SJCRH30 (cell line): ENCODE measurements around the gene CDS2. TPM values are rescaled to one million over a fixed set of nuclear protein-coding genes. Genes with fewer than 3 reads are reported as not detected.
"Not testable (repeated sequence)": the region's sequence is repeated elsewhere in the genome, so short reads cannot be mapped to it uniquely, and the experiment has no call there.

Source experiments
- DNase-seq, 2 experiments: peaks; one replicate each; pipeline ENCODE4 v3.0.0-alpha.2; 2015 to 2020
- H3K27ac ChIP-seq: fragments of 250-450 bp; sonication (Bioruptor Pico); 2 replicates; pipeline ENCODE4 v1.5.1; 2020; ENCODE audit warnings: mild to moderate bottlenecking, moderate library complexity
- H3K27me3 ChIP-seq: fragments of 250-450 bp; sonication (Bioruptor Pico); 2 replicates; pipeline ENCODE4 v1.5.1; 2020; ENCODE audit warnings: mild to moderate bottlenecking, moderate library complexity
- H3K36me3 ChIP-seq: fragments of 250-450 bp; sonication (Bioruptor Pico); 2 replicates; pipeline ENCODE4 v1.5.1; 2020; ENCODE audit warnings: mild to moderate bottlenecking, moderate library complexity
- H3K4me1 ChIP-seq: fragments of 250-450 bp; sonication (Bioruptor Pico); 2 replicates; pipeline ENCODE4 v1.5.1; 2020; ENCODE audit warnings: mild to moderate bottlenecking, moderate library complexity
- H3K4me3 ChIP-seq: fragments of 250-450 bp; sonication (Bioruptor Pico); 2 replicates; pipeline ENCODE4 v1.5.1; 2020; ENCODE audit warnings: mild to moderate bottlenecking, moderate library complexity
- H3K9me3 ChIP-seq: fragments of 250-450 bp; sonication (Bioruptor Pico); replicated peaks from 2 replicates; pipeline ENCODE4 v1.5.1; 2020; ENCODE audit warnings: mild to moderate bottlenecking, moderate library complexity
- total RNA-seq: library from RNA; depleted of rRNA; stranded (reverse); fragments of >200 nt; shearing (Covaris generic); gene quantifications from 2 replicates; pipeline ENCODE4 v1.2.3, GENCODE V29; 2014; rRNA removed

Gene CDS2
- 29.1 and 30.1 TPM in 2 replicates for total RNA-seq

DNA sequence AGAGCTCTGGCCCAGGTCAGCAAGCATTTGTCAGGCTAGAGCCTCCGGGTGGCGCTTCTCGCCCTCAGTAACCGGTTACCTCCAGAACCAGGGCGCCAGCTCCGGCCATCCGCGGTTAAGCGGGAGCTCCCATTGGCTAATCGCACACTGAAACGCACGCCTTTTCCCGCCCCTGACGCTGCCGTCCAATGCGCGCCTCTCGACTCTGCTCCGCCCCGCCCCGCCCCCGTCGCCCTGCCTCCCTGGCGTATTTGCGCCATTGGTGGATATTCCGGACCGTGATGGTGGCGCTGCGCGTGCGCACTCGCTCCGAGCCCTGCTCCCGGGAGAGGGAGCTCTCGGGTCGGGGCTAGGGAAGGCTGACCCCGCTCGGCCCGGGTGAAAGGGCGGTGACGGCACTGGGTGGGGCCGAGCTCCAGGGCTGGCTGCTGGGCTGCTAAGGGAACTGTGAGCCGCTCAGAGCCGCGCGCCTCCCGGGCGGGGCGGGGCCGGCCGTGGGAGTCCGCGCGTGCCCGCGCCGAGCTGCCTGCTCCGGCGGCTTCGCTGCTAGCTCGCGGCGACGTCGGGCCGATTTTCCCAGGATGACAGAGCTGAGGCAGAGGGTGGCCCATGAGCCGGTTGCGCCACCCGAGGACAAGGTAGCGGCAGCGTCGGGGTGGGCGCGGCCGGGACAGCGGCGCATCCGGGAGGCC is at the start of gene CDS2:
TSS of gene CDS2 (plus strand) at position 497 of the 692 bp plus-strand sequence. CDS start at position 582, 85 bp downstream.
- Histone ChIP-seq H3K9me3 (no peaks in the 10 kb centered on the region), H3K36me3 (no peaks in the 10 kb centered on the region), H3K4me3 (peak within 1 kb of the TSS; percentile 68), H3K27me3 (no peaks in the 10 kb centered on the region), H3K27ac (peak within 1 kb of the TSS; percentile 57), H3K4me1 (0 out of 2 replicates have a peak, but pooled peaks cover 4% of the 10 kb centered on the region)
- peak; percentile 99 for DNase-seq

GRCh38 chr20:5077761-5078387 is 48.9 kb upstream of the CDS2 start:
- Histone ChIP-seq H3K4me3 (no peak overlapping the region), H3K9me3 (no peaks in the 10 kb centered on the region), H3K27ac (no peak overlapping the region), H3K4me1 (no peaks in the 10 kb centered on the region), H3K36me3 (no peaks in the 10 kb centered on the region), H3K27me3 (no peaks in the 10 kb centered on the region)
- no peak for DNase-seq

DNA sequence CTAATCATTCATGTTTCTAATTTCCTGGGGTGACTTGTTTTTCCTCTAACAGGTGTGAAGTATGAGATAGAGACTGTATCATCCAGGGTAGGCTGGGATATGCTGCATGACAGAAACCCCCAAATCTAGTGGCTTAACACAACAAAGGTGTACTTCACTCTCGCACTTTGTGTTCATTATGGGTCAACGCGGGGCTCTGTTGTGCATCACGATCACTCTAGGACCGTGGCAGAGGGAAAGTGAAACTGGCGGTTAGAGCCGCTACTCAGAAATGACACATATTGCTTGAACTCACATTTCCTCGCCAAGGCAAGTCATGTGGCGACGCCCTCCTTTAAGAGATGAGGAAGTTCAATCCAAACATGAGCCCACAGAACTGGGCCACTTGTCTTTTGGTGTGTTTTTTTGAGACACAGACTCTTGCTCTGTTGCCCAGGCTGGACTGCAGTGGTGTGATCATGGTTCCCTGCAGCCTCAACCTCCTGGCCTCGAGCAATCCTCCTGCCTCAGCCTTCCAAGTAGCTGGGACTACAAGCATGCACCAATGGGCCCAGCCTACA is 48.3 kb upstream of the CDS2 start:
- no peak for DNase-seq
- Histone ChIP-seq H3K4me1 (no peaks in the 10 kb centered on the region), H3K27me3 (no peaks in the 10 kb centered on the region)

GRCh38 chr20:5080384-5080877 is 46.4 kb upstream of the CDS2 start:
- no peak overlapping the region for H3K4me3 ChIP-seq
- no peak overlapping the region for H3K27ac ChIP-seq
- H3K9me3 ChIP-seq: no peaks in the 10 kb centered on the region
- H3K27me3 ChIP-seq: no peaks in the 10 kb centered on the region
- no peaks in the 10 kb centered on the region for H3K36me3 ChIP-seq
- H3K4me1 ChIP-seq: no peaks in the 10 kb centered on the region
- DNase-seq: no peak

More for the DNA sequence above, 48.3 kb upstream of the CDS2 start:
- H3K36me3 ChIP-seq: no peaks in the 10 kb centered on the region
- no peak overlapping the region for H3K4me3 ChIP-seq
- no peaks in the 10 kb centered on the region for H3K9me3 ChIP-seq
- H3K27ac ChIP-seq: no peak overlapping the region

DNA sequence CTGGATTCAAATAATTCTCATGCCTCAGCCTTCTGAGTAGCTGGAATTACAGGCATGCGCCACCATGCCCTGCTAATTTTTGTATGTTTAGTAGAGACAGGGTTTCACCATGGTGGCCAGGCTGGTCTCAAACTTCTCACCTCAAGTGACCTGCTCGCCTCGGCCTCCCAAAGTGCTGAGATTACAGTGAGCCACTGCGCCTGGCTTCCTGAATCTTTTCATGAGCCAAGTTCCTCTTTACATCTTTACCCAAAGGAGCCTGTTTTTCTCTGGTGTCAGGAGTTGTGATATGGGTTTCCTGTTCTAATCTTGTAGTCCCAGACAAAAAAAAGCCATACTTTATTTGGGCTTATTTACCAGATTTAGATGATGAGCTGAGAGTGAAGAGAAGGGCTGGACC is 41.4 kb upstream of the CDS2 start:
- Histone ChIP-seq H3K36me3 (no peaks in the 10 kb centered on the region), H3K4me1 (no peaks in the 10 kb centered on the region), H3K4me3 (no peak overlapping the region), H3K27ac (no peak overlapping the region), H3K27me3 (no peaks in the 10 kb centered on the region), H3K9me3 (no peaks in the 10 kb centered on the region)
- no peak for DNase-seq

DNA sequence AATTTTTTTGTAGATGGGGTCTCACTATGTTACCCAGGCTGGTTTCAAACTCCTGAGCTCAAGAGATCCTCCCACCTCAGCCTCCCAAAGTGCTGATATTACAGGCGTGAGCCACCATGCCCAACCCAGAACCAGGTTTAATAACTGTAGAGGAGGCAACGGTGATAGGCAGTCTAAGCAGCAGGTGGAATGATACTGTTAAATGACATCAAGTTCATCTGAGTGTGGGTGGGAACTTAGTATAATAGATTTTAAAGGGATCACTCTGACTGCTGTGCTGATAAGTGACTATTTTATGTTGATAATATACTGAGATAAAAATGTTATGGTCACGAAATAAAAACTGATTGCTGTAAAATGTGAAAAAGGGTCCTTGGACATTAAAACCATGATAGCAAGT is 38.1 kb upstream of the CDS2 start:
- DNase-seq: no peak
- H3K36me3 ChIP-seq: no peaks in the 10 kb centered on the region; the same call in 1 of the 2 replicates
- no peaks in the 10 kb centered on the region for H3K9me3 ChIP-seq
- no peaks in the 10 kb centered on the region for H3K27me3 ChIP-seq
- no peak overlapping the region for H3K4me3 ChIP-seq
- H3K4me1 ChIP-seq: no peaks in the 10 kb centered on the region
- no peak overlapping the region for H3K27ac ChIP-seq

DNA sequence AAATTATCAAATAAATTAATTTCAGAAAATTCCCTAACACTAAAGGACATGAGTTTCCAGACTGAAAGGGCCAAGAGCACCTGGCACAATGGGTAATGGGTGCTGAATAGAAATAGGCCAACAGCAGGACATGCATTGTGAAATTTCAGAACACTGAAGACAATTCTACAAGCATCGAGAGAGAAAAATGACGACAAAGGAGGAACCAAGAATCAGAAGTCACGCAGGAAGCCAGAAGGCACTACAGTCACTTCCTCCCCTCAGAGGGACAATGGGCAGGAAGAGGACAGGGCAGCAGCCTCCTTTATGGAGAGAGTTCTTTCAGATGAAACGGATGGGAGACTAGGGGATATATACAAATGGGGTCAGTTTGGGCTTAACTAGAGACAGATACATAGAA is 36.6 kb upstream of the CDS2 start:
- H3K36me3 ChIP-seq: no peaks in the 10 kb centered on the region; the same call in 1 of the 2 replicates
- no peak overlapping the region for H3K27ac ChIP-seq
- no peak for DNase-seq

DNA sequence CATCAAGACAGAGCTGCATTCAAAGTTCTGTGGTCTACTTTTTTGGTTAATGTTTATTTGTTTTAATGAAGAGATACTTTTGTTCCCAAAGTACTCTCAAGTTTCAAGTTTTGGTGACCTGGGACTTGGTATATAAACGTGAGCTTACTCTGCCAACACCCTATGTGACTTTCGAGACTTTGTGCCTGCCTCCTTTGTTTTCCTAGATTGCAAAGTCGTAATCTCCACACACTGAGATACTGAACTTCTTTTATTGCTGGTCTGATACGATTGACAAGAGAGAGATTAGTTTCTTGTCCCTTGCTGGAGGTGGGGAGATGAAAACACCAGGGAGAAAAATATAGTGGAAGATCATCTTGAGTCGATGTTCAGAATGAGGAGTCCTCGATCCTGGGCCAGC is 34.9 kb upstream of the CDS2 start:
- DNase-seq: no peak
- H3K4me1 ChIP-seq: no peaks in the 10 kb centered on the region
- no peaks in the 10 kb centered on the region for H3K9me3 ChIP-seq
- H3K27ac ChIP-seq: no peak overlapping the region
- no peaks in the 10 kb centered on the region for H3K27me3 ChIP-seq
- no peak overlapping the region for H3K4me3 ChIP-seq
- peaks cover 4% of the 10 kb centered on the region; the same call in 1 of the 2 replicates for H3K36me3 ChIP-seq

More for the DNA sequence above, 36.6 kb upstream of the CDS2 start:
- no peaks in the 10 kb centered on the region for H3K27me3 ChIP-seq
- H3K4me1 ChIP-seq: no peaks in the 10 kb centered on the region
- H3K9me3 ChIP-seq: no peaks in the 10 kb centered on the region
- no peak overlapping the region for H3K4me3 ChIP-seq

DNA sequence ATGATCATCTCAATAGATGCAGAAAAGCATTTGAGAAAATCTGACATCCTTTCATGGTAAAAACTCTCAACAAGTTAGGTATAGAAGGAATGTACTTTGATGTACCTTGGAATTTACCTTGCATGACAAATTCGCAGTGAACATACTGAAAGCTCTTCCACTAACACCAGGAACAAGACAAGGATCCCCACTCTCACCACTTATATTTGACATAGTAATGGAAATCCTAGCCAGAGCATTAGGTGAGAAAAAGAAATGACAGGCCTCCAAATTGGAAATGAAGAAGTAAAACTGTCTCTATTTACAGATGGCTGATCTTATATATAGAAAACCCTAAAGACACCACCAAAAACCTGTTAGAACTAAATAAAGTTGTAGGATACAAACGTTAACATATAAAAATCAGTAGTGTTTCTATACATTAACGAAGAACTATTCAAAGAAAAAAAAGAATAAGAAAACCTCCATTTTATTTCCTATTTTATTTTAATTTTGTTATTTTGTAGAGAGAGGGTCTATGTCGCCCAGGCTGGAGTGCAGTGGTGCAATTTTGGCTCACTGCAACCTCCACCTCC is 34.0 kb upstream of the CDS2 start:
- H3K4me3 ChIP-seq: no peak overlapping the region
- no peaks in the 10 kb centered on the region for H3K27me3 ChIP-seq
- no peaks in the 10 kb centered on the region for H3K9me3 ChIP-seq
- no peak for DNase-seq
- peaks cover 4% of the 10 kb centered on the region; the same call in 1 of the 2 replicates for H3K36me3 ChIP-seq
- H3K4me1 ChIP-seq: no peaks in the 10 kb centered on the region
- no peak overlapping the region for H3K27ac ChIP-seq

DNA sequence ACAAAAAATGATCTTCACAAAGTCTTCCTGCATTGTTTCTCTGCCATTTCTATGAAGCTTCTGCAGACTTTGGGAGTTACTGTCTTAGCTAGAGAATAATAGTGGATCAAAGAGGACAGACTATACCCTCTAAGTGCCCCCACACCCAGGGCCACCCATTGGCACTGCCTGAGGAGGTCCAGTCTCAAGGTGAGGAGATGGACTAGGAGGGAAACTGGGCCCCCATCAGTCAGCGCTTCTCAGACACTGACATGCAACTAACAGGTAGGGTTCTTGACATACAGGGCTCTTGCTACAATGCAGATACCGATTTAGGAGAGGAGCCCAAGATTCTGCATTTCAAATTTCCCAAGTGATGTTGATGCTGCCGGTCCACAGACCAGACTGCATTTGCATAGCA is 31.4 kb upstream of the CDS2 start:
- Histone ChIP-seq H3K36me3 (peaks cover 27% of the 10 kb centered on the region), H3K4me1 (no peaks in the 10 kb centered on the region), H3K27ac (no peak overlapping the region), H3K27me3 (no peaks in the 10 kb centered on the region), H3K4me3 (no peak overlapping the region), H3K9me3 (no peaks in the 10 kb centered on the region)
- no peak for DNase-seq

DNA sequence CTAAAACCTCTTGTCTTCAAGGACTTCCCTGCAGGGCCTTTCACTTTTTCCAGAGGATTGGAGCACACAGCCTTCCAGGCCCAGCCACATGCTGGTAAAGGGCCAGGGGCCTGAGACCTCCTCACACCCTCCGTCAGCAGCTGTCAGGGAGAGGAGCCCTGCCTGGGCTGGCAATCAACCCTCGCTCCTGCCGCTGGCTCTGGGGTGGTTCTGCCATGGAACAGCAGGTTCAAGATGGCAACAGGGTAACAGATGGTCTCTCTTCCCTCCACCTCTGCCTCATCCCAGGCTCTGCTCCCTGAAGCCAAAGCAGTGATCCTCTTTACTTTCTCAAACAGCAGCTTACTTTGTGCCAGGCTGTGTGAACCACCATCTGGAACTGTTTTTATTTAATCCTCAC is 30.9 kb upstream of the CDS2 start:
- Histone ChIP-seq H3K9me3 (no peaks in the 10 kb centered on the region), H3K4me1 (no peaks in the 10 kb centered on the region), H3K27ac (no peak overlapping the region), H3K27me3 (no peaks in the 10 kb centered on the region), H3K36me3 (peaks cover 32% of the 10 kb centered on the region), H3K4me3 (no peak overlapping the region)
- no peak for DNase-seq

DNA sequence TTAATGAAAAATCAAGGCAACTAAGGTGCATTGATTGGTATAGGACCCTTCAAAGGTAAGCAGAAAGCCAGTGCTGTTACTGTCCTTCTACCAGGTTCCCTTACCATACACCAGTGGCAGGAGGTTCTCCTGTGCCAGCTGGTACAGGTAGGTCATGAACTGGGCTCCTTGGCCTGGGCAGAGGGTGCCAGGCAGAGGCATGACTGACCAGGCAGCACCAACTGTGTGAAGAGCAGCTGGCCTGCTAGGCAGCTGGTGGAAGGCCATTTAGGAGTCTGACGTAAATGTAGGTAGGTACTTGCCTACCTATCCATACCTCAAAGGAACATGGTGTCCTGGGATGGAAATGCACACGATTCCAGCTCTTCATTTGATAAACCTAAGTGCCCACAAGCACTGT is 30.3 kb upstream of the CDS2 start:
- no peak overlapping the region for H3K4me3 ChIP-seq
- peaks cover 34% of the 10 kb centered on the region for H3K36me3 ChIP-seq
- H3K9me3 ChIP-seq: no peaks in the 10 kb centered on the region
- DNase-seq: no peak
- H3K27me3 ChIP-seq: no peaks in the 10 kb centered on the region
- no peaks in the 10 kb centered on the region for H3K4me1 ChIP-seq
- no peak overlapping the region for H3K27ac ChIP-seq

- DNase-seq, H3K27ac ChIP-seq, H3K27me3 ChIP-seq, H3K4me1 ChIP-seq, H3K4me3 ChIP-seq, H3K9me3 ChIP-seq: not testable (repeated sequence)
- H3K36me3 ChIP-seq: peaks cover 52% of the 10 kb centered on the region
These were observed 27.8 kb upstream of the CDS2 start for GRCh38 chr20:5099009-5099408.

DNA sequence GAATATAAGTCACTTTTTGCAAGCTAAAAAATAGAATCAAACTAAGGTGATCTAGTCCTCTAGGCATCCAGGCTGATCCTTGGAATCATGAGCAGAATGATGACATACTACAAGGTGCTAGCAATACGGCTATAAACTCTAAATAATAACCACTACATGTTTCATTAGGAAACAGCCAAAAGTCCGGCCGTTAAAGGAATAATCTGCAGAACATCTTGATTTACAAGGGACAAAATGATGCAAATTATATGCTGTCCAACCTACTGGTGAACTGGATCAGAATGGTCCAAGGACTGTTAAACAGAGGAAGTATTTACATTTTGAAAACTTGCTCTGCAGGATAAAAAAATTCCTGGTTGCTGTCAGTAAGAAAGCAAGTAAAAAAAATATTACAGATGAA is 26.9 kb upstream of the CDS2 start:
- H3K4me1 ChIP-seq, DNase-seq, H3K4me3 ChIP-seq, H3K27me3 ChIP-seq, H3K9me3 ChIP-seq, H3K27ac ChIP-seq: not testable (repeated sequence)
- peaks cover 59% of the 10 kb centered on the region for H3K36me3 ChIP-seq
